HG03354 (cell line): ENCODE data around the gene WTIP.
"Not testable (repeated sequence)": the region's sequence is repeated elsewhere in the genome, so short reads cannot be mapped to it uniquely, and the experiment has no call there.

Experiments used
- ATAC-seq: cut with Tn5 transposase; IDR thresholded peaks from one replicate; pipeline ENCODE4 v1.9.1; 2021; ENCODE audit warnings: mild to moderate bottlenecking; ENCODE audit not compliant: unreplicated experiment, poor library complexity, severe bottlenecking

The WTIP gene

GRCh38 chr19:34501339-34502320 is 20.1 kb downstream of the WTIP start:
- peak; percentile 88 for ATAC-seq

DNA sequence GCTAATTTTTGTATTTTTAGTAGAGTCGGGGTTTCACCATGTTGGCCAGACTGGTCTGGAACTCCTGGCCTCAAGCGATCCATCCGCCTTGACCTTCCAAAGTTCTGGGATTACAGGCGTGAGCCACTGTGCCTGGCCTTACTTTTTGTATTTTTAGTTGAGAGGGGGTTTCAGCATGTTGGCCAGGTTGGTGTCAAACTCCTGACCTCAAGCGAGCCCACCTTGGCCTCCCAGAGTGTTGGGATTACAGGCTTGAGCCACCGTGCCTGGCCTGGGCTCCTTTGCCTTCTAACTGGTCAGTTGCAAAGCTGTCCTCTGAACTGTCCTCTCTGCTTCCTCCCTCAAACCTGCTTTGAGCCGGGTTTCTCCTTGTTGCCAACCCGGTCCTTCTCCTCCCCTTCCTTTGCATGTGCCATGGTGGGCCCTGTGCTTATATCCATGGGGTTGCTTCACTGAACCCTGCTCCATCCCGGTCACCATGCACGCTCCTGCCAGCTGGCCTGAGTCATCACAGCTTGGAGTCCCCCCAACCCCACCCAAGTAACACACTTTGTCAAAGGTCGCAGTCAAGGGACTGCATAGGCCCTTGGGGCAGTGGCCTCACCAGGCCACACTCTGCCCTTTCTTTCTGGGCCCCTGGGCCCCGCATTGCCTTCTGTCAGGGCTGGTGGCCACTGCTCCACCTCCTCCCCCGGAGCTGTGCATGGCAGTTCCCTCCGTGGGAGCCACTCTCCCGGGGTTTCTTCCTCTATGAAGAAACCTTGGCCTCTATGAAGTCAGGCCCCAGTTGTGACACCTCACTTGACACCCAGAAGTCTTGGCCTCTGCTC is 21.2 kb downstream of the WTIP start:
- ATAC-seq = no peak

GRCh38 chr19:34503531-34504272 is 22.1 kb downstream of the WTIP start:
- ATAC-seq = no peak

GRCh38 chr19:34504273-34504808 is 22.8 kb downstream of the WTIP start:
- no peak for ATAC-seq

DNA sequence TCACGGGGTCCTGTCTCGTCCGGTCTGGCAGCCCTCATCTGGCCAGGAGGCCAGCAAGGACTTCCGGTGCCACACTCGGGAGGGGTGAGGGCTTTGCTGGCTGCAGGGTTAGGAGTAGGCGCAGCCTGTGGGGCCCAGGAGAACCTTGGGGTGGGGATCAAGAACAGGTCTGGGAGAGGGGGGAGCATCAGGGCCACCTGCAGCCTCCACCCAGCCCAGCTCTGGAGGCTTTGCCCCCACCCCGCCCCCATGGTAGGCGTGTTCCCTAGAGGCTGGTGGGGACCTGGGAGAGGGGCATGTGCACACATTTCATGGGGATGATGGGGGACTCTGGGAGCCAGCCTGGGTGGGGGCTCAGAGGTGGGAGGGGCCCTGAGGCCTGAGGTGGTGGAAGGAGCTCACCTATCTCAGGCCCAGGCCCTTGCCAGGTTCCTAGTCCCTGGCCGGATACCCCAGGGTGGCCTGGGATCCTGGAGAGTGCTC is 23.3 kb downstream of the WTIP start:
- no peak for ATAC-seq

- no peak for ATAC-seq
These were observed 23.9 kb downstream of the WTIP start for GRCh38 chr19:34505321-34506025.

DNA sequence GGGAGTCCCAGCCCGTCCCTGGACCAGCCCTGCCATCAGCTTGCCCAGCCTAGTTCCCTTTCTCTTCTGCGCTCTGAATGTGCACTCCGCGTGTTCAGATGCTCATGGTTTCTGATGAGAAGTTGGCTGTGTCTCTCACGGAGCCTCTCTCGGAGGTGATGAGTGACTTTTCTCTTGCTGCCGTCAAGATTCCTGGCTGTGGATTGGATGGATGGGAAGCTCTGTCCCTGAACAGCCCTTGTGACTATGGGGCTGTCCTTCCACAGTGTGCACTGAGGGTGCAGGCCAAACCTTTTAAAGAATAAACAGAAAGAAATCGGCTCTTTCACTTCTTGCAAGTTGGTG is 24.4 kb downstream of the WTIP start:
- ATAC-seq = no peak

DNA sequence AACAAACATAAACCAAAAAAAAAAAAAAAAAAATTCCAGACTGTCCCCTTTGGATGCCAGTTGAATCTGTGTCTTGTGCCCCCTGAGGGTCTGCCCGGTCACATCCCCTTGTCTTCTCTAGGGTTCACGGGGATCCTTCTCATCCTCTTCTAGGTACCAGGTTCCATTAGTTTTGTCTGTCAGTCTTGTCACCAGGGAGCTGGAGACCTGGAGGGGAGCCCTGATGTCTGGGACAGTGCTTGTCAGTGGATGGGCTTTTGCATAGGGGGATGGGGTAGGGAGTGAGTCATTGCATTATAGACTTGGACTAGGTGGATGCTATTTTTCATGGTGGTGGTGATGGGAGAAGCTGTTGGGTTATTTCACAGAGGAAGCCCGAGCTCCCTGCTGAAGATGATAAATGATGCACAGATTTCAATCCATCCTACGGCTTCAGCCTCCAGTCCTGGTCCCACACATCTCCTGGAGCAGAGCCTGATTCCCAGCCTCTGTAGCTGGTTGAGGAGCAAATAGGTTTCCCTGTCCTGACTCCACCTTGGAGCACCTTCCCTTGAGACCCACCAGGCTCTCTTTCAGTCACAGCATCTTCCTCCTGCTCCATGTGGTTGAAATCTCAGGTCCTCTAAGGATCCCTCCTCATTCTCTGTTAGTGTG is 26.0 kb downstream of the WTIP start:
- no peak for ATAC-seq

DNA sequence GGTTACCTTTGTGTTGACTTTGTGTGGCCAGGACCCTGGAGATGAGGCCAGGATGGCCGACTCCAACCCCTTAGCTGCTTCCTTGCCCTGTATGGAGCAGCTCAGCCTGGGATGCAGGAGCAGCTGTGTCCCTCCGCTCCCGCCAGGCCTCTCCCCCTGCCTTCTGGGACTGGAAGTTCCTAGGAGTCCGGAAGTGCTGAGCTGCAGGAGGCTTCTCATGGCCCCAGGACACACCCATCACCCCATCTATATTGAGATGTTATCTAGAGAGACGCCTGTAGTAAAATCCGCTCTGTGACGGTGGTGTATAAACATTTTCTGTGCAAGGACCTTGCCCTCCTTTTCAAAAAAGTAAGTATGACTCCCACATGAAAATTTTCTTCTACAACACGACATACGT is 27.0 kb downstream of the WTIP start:
- no peak for ATAC-seq

GRCh38 chr19:34510904-34511303 is 29.3 kb downstream of the WTIP start:
- ATAC-seq = not testable (repeated sequence)

GRCh38 chr19:34512254-34512822 is 30.8 kb downstream of the WTIP start:
- no peak for ATAC-seq

DNA sequence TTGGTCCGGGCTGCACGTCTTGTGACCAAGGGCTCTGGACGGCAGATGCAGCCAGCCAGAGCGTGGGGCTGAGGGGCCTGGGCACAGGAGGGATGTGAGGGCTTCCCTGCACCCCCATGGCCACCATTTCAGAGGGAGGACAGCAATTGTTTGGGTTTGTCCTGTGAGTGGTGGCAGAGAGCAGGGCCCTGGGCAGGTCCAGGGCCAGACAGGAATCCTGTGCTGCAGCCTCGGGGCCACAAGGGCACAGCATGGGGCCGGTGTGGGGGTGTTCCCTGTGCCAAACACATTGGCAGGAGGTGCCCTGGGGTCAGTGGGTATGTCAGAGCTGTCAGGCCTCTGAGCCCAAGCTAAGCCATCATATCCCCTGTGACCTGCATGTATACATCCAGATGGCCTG is 32.2 kb downstream of the WTIP start:
- ATAC-seq = no peak

GRCh38 chr19:34519602-34520001 is 38.0 kb downstream of the WTIP start:
- no peak for ATAC-seq

DNA sequence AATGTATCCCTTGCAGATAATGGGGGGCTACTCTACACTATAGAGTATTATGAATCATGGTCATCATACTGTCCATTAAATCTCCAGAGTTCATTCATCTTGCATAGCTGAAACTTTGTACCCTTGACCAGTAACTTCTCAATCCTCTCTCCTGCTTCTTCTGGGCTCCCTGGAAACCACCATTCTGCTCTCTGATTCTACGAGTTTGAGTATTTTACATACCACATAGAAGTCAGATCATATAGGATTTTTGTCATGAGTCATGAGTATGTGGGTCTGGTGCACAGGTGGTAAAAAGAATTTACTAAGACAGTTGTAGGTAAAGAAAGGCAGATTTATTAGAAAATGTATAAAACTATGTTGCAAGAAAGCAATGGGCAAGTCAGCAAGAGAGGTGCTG is 41.9 kb downstream of the WTIP start:
- no peak for ATAC-seq

GRCh38 chr19:34525001-34525400 is 43.4 kb downstream of the WTIP start:
- no peak for ATAC-seq

GRCh38 chr19:34534206-34534605 is 52.6 kb downstream of the WTIP start:
- no peak for ATAC-seq

DNA sequence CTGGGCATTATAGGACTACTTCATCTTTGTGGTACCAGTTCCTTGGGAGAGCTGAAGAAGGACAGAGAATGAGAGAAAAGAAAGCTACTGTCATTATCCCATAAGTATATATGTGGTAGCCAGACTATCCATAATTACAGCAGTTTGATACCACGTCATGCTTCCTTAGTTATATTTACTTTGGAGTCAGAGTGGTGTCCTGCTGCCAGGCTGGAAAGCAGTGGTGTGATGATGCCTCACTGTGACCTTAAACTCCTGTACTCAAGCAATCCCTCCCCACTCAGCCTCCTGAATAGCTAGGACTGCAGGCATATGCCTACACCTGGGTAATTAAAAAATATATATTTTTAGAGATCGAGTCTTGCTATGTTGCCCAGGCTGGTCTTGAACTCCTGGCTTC is 57.8 kb downstream of the WTIP start:
- ATAC-seq = no peak

DNA sequence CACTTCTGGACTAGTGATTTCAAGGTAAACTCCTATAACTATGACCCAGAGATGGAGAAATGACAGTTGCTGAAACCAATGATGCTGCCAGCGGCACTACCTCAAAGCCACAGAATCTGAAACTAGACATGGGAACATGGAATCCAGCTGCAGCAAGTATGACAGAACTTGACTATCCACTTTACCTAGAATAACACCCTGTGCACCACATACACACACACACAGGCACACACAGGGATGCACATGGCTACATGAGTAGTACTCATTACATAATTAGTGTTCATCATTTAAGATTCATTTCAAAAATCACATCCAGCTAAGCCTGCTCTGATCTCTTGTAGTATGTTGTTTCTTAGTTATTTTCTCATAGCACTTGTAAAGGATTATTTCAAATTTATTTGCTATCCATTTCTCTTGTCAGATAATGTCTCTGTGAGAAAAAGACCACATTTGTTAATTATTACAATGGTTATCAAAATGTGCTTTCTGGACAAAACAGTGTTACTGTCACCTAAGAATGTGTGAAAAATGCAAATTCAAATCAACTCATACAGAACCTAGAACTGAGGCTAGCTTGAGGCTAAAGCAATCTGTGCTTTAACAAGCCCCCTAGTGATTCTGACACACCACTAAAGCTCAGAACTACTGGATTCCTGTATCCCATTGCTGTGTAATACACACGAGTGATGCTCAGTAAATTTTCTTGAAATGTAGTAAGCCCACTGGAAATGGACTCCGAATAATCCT is 59.4 kb downstream of the WTIP start:
- peak; percentile 69 for ATAC-seq
